HEK293 (cell line): Measurements from ENCODE around the gene LRRC8E.

Experiments used
- HOXC10 ChIP-seq: sonication (generic); formaldehyde crosslinking; IDR thresholded peaks from 2 replicates; pipeline ENCODE4 v1.8.1; 2023; ENCODE audit warnings: mild to moderate bottlenecking, missing genetic modification reagents
- TCF7L2 ChIP-seq: IDR thresholded peaks from 2 replicates; pipeline ENCODE4 v1.6.1; 2011; ENCODE audit warnings: low read depth, mild to moderate bottlenecking, inconsistent platforms, low read length, moderate library complexity, borderline replicate concordance
- TSHZ1 ChIP-seq: fragments of 450-650 bp; formaldehyde crosslinking; IDR thresholded peaks from 2 replicates; pipeline ENCODE4 v1.5.1; 2016; ENCODE audit warnings: missing biosample characterization, missing genetic modification characterization, borderline replicate concordance
- WT1 ChIP-seq: fragments of 450-650 bp; formaldehyde crosslinking; IDR thresholded peaks from 2 replicates; pipeline ENCODE4 v1.5.1; 2016; ENCODE audit warnings: missing biosample characterization, missing genetic modification characterization
- ZNF223 ChIP-seq: fragments of 450-650 bp; formaldehyde crosslinking; IDR thresholded peaks from 2 replicates; pipeline ENCODE4 v1.5.1; 2016; ENCODE audit warnings: missing biosample characterization, missing genetic modification characterization
- ZNF433 ChIP-seq: fragments of 450-650 bp; formaldehyde crosslinking; IDR thresholded peaks from 2 replicates; pipeline ENCODE4 v1.5.1; 2016; ENCODE audit warnings: missing biosample characterization, missing genetic modification characterization, low read depth
- TF ChIP-seq, protein P1 (sequence below): fragments of 450-650 bp; formaldehyde crosslinking; IDR thresholded peaks from 2 replicates; pipeline ENCODE4 v1.5.1; 2016; ENCODE audit warnings: missing biosample characterization, missing genetic modification characterization

- TF ChIP-seq, protein P1, sequence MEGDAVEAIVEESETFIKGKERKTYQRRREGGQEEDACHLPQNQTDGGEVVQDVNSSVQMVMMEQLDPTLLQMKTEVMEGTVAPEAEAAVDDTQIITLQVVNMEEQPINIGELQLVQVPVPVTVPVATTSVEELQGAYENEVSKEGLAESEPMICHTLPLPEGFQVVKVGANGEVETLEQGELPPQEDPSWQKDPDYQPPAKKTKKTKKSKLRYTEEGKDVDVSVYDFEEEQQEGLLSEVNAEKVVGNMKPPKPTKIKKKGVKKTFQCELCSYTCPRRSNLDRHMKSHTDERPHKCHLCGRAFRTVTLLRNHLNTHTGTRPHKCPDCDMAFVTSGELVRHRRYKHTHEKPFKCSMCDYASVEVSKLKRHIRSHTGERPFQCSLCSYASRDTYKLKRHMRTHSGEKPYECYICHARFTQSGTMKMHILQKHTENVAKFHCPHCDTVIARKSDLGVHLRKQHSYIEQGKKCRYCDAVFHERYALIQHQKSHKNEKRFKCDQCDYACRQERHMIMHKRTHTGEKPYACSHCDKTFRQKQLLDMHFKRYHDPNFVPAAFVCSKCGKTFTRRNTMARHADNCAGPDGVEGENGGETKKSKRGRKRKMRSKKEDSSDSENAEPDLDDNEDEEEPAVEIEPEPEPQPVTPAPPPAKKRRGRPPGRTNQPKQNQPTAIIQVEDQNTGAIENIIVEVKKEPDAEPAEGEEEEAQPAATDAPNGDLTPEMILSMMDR (tag by site-specific recombination) = no peak
- no peak for TF ChIP-seq HOXC10
- no peak for TF ChIP-seq WT1 (tag by site-specific recombination)
- TF ChIP-seq ZNF223 (tag by site-specific recombination) = no peak
- TF ChIP-seq TSHZ1 (tag by site-specific recombination) = no peak
- TF ChIP-seq ZNF433 (tag by site-specific recombination) = no peak
- TF ChIP-seq TCF7L2 = no peak
Observed at GRCh38 chr19:7841751-7842660, 46.3 kb upstream of the LRRC8E start.
